IMR-90 (cell line): ENCODE data around the gene PTAR1. TPM values are rescaled to one million over a fixed set of nuclear protein-coding genes. Genes with fewer than 3 reads are reported as not detected.

Experiments used
- ATAC-seq: fragments of 200-7000 bp; cut with Tn5 transposase; 2 replicates; pipeline ENCODE4 v1.9.1; 2020; ENCODE audit warnings: low read depth, mild to moderate bottlenecking, moderate library complexity
- BruUV-seq: library from RNA; stranded (reverse); fragments of 400-500 nt; replicated peaks from 2 replicates; lab custom pipeline; 2021; lab: Mats Ljungman, UMichigan
- CTCF ChIA-PET: fragments of 300-600 bp; formaldehyde crosslinking; extraction: SDS; loops from one replicate; lab custom pipeline; 2021; ENCODE audit warnings: antibody characterized with exemption; lab: Yijun Ruan, JAX
- POLR2A ChIA-PET: fragments of 300-600 bp; sonication (Branson Sonifier 250); formaldehyde crosslinking; loops from one replicate; lab custom pipeline; 2022; ENCODE audit warnings: antibody characterized with exemption; ENCODE audit not compliant: unreplicated experiment; lab: Charles Lee
- DNase-seq: peaks from one replicate; pipeline ENCODE4 v3.0.0; 2013
- H2AFZ ChIP-seq: replicated peaks from 2 replicates; pipeline ENCODE3; 2013; ENCODE audit warnings: low read length, mild to moderate bottlenecking; ENCODE audit not compliant: poor library complexity
- H2AK5ac ChIP-seq: 2 replicates; pipeline ENCODE4 v1.6.1; 2013; ENCODE audit warnings: low read depth, low read length, inconsistent platforms
- H2AK9ac ChIP-seq: replicated peaks from 2 replicates; pipeline ENCODE3; 2013; ENCODE audit warnings: mild to moderate bottlenecking, low read depth, low read length, moderate library complexity; ENCODE audit not compliant: poor library complexity
- H2BK120ac ChIP-seq: 2 replicates; pipeline ENCODE4 v1.6.1; 2013; ENCODE audit warnings: low read depth, low read length, inconsistent platforms
- H2BK15ac ChIP-seq: 3 replicates; pipeline ENCODE4 v1.6.1; 2013; ENCODE audit warnings: low read depth, low read length, inconsistent platforms
- H2BK20ac ChIP-seq: 2 replicates; pipeline ENCODE4 v1.6.1; 2013; ENCODE audit warnings: low read depth, mild to moderate bottlenecking, inconsistent platforms, low read length, moderate library complexity
- H2BK5ac ChIP-seq: 2 replicates; pipeline ENCODE4 v1.6.1; 2013; ENCODE audit warnings: mild to moderate bottlenecking, low read depth, low read length, inconsistent platforms; ENCODE audit not compliant: poor library complexity, severe bottlenecking
- H3K14ac ChIP-seq: replicated peaks from 2 replicates; pipeline ENCODE4 v1.6.1; 2013; ENCODE audit warnings: low read depth, low read length, inconsistent platforms
- H3K18ac ChIP-seq: 2 replicates; pipeline ENCODE4 v1.6.1; 2013; ENCODE audit warnings: low read depth, low read length, control low read depth
- H3K23ac ChIP-seq: 2 replicates; pipeline ENCODE4 v1.6.1; 2013; ENCODE audit warnings: low read depth, low read length, inconsistent platforms
- H3K27ac ChIP-seq: 2 replicates; pipeline ENCODE4 v1.5.1; 2013; ENCODE audit warnings: mild to moderate bottlenecking, control low read depth, low read length; ENCODE audit not compliant: insufficient read depth
- H3K27me3 ChIP-seq: 2 replicates; pipeline ENCODE4 v1.6.1; 2013; ENCODE audit warnings: low read length; ENCODE audit not compliant: control insufficient read depth, insufficient read depth
- H3K36me3 ChIP-seq: 2 replicates; pipeline ENCODE4 v1.6.1; 2013; ENCODE audit warnings: low read length, mixed read lengths; ENCODE audit not compliant: control insufficient read depth, insufficient read depth
- H3K4ac ChIP-seq: 2 replicates; pipeline ENCODE4 v1.6.1; 2013; ENCODE audit warnings: low read depth, low read length, inconsistent platforms
- H3K4me1 ChIP-seq: 2 replicates; pipeline ENCODE4 v1.6.1; 2013; ENCODE audit warnings: low read length, mixed read lengths; ENCODE audit not compliant: control insufficient read depth, insufficient read depth
- H3K4me2 ChIP-seq: 2 replicates; pipeline ENCODE4 v1.6.1; 2013; ENCODE audit warnings: low read depth, mild to moderate bottlenecking, control low read depth, low read length, moderate library complexity
- H3K4me3 ChIP-seq: 2 replicates; pipeline ENCODE4 v1.5.1; 2013; ENCODE audit warnings: low read depth, mild to moderate bottlenecking, control low read depth, low read length, moderate library complexity; ENCODE audit not compliant: insufficient read depth
- H3K56ac ChIP-seq: 2 replicates; pipeline ENCODE4 v1.6.1; 2013; ENCODE audit warnings: low read length, inconsistent platforms; ENCODE audit not compliant: insufficient read depth; ENCODE audit errors: extremely low read depth
- H3K79me1 ChIP-seq, 2 experiments: 2 replicates each; pipeline ENCODE4 v1.6.1; 2013; ENCODE audit warnings: low read length in 2 of 2, inconsistent platforms in 1 of 2, low read depth in 1 of 2
- H3K9ac ChIP-seq: 2 replicates; pipeline ENCODE4 v1.6.1; 2013; ENCODE audit warnings: low read depth, low read length, control low read depth
- H3K9me1 ChIP-seq: 2 replicates; pipeline ENCODE4 v1.6.1; 2013; ENCODE audit warnings: low read length, inconsistent platforms; ENCODE audit not compliant: insufficient read depth
- H3K9me3 ChIP-seq: 2 replicates; pipeline ENCODE4 v1.6.1; 2013; ENCODE audit warnings: low read length; ENCODE audit not compliant: control insufficient read depth, insufficient read depth
- H4K20me1 ChIP-seq: 2 replicates; pipeline ENCODE4 v1.6.1; 2013; ENCODE audit warnings: low read length, inconsistent platforms; ENCODE audit not compliant: insufficient read depth
- H4K5ac ChIP-seq: 2 replicates; pipeline ENCODE4 v1.6.1; 2013; ENCODE audit warnings: mild to moderate bottlenecking, low read depth, low read length, control low read depth
- H4K8ac ChIP-seq, 2 experiments: 2 replicates each; pipeline ENCODE4 v1.6.1; 2013; ENCODE audit warnings: low read depth in 2 of 2, low read length in 2 of 2, control low read depth in 1 of 2, inconsistent platforms in 1 of 2
- H4K91ac ChIP-seq: 2 replicates; pipeline ENCODE4 v1.6.1; 2013; ENCODE audit warnings: low read depth, low read length, inconsistent platforms; ENCODE audit not compliant: insufficient read depth
- BHLHE40 ChIP-seq: fragments of 150-350 bp; IDR thresholded peaks from 2 replicates; pipeline ENCODE4 v1.6.1; 2016; ENCODE audit warnings: mild to moderate bottlenecking, low read depth, low read length
- CEBPB ChIP-seq: IDR thresholded peaks from 2 replicates; pipeline ENCODE4 v1.6.1; 2012; ENCODE audit warnings: low read depth, low read length, improper control_type of control experiment
- CTCF ChIP-seq: conservative IDR thresholded peaks from 2 replicates; pipeline ENCODE4 v1.5.1; 2012; ENCODE audit warnings: mild to moderate bottlenecking, low read depth, low read length, improper control_type of control experiment
- MAZ ChIP-seq: IDR thresholded peaks from 2 replicates; pipeline ENCODE4 v1.6.1; 2012; ENCODE audit warnings: low read depth, mild to moderate bottlenecking, low read length, improper control_type of control experiment, moderate library complexity, borderline replicate concordance
- NFE2L2 ChIP-seq: fragments of 150-350 bp; IDR thresholded peaks from 2 replicates; pipeline ENCODE4 v1.6.1; 2016; ENCODE audit warnings: low read depth, mild to moderate bottlenecking, low read length
- RAD21 ChIP-seq: IDR thresholded peaks from 2 replicates; pipeline ENCODE4 v1.6.1; 2012; ENCODE audit warnings: low read length, improper control_type of control experiment
- RFX5 ChIP-seq: IDR thresholded peaks from 2 replicates; pipeline ENCODE4 v1.8.0; 2012; ENCODE audit warnings: low read depth, mild to moderate bottlenecking, low read length, moderate library complexity
- SMC3 ChIP-seq: fragments of 150-350 bp; IDR thresholded peaks from 2 replicates; pipeline ENCODE4 v1.6.1; 2016; ENCODE audit warnings: low read depth, mild to moderate bottlenecking, antibody characterized with exemption, low read length, moderate library complexity
- USF2 ChIP-seq: fragments of 150-350 bp; IDR thresholded peaks from 2 replicates; pipeline ENCODE4 v1.6.1; 2017; ENCODE audit warnings: mild to moderate bottlenecking, antibody characterized with exemption, low read length, low read depth
- WGBS, 2 experiments: methylation state at CpG; one replicate each; pipeline versions ENCODE4 v1.1.5 to v1.1.7; 2013; ENCODE audit warnings: missing lambda C conversion rate in 2 of 2; ENCODE audit not compliant: insufficient read length in 1 of 2; ENCODE audit errors: extremely low coverage in 2 of 2; 5-methylcytosine and 5-hydroxymethylcytosine counted together
- dilution Hi-C: fragments of 300-500 bp; cut with HindIII; formaldehyde crosslinking; loops from one replicate; pipeline ENCODE4 v1.14.3; 2018; ENCODE audit warnings: low sequenced_read_pairs; ENCODE audit not compliant: unreplicated experiment
- in situ Hi-C: fragments of 300-500 bp; cut with MboI; formaldehyde crosslinking; loops from 3 replicates; pipeline ENCODE4 v1.14.3; 2019; ENCODE audit warnings: low sequenced_read_pairs, inconsistent platforms, mixed read lengths
- intact Hi-C: fragments of 100-400 bp; cut with micrococcal nuclease; formaldehyde crosslinking; loops from 2 replicates; pipeline ENCODE4 v1.10.0; 2022
- polyA plus RNA-seq, 3 experiments: library from polyadenylated mRNA; depleted of rRNA; stranded (reverse); fragments of >200 nt; gene quantifications; 2 replicates each; pipeline ENCODE4 v1.2.3, GENCODE V29; 2012; ENCODE audit warnings: low replicate concordance in 1 of 3
- total RNA-seq: library from RNA; depleted of rRNA; stranded (reverse); fragments of >200 nt; gene quantifications from 2 replicates; pipeline ENCODE4 v1.2.3, GENCODE V29; 2012

The PTAR1 gene
- total and polyA plus RNA-seq, 2 of the 4 experiments (the other 2 are of a cell fraction), result 10.6 to 110 TPM

GRCh38 chr9:69715096-69715495 lies 44.7 kb downstream of the PTAR1 start:
- POLR2A ChIA-PET, result no interaction called here
- dilution Hi-C loops, result no loop called here
- Histone ChIP-seq H4K91ac (no peak overlapping the region), H2BK120ac (no peak overlapping the region), H3K9me1 (peaks cover 7% of the 10 kb centered on the region; the same call in 1 of the 2 replicates), H4K8ac (no peak overlapping the region), H3K4me3 (no peak overlapping the region), H3K27me3 (no peaks in the 10 kb centered on the region), H3K9ac (no peak overlapping the region), H3K56ac (no peak overlapping the region), H2BK15ac (no peak overlapping the region), H3K18ac (no peak overlapping the region), H3K4ac (no peak overlapping the region), H2AFZ (no peak overlapping the region), H3K27ac (no peak overlapping the region), H3K23ac (no peak overlapping the region), H3K4me2 (no peak overlapping the region), H4K5ac (no peak overlapping the region), H2BK5ac (no peak overlapping the region), H2BK20ac (no peak overlapping the region), H4K20me1 (no peaks in the 10 kb centered on the region), H3K36me3 (peaks cover 3% of the 10 kb centered on the region), H3K9me3 (no peaks in the 10 kb centered on the region), H3K4me1 (peaks cover 4% of the 10 kb centered on the region), H2AK5ac (no peak overlapping the region), H2AK9ac (no peak overlapping the region), H3K14ac (no peak overlapping the region), H3K79me1 (peaks cover 3 to 16% of the 10 kb centered on the region in 2 experiments; a peak in 3 of 4 replicates)
- TF ChIP-seq CTCF (no peak), NFE2L2 (no peak), BHLHE40 (no peak), SMC3 (no peak), RFX5 (no peak), MAZ (no peak), CEBPB (no peak), USF2 (no peak), RAD21 (no peak)
- CTCF ChIA-PET, result interaction anchor here (1.0 kb wide), 1 partner anchor 594 kb away, joined by 3 read pairs; no protein-coding TSS in a partner anchor
- no CpG with 5 or more reads among the region's 3 CpGs for WGBS, 2 experiments
- no peak for ATAC-seq
- intact Hi-C loops, result no loop called here
- BruUV-seq, result no TSS peak
- DNase-seq, result no peak
- in situ Hi-C loops, result no loop called here
